Mesodermal cell (in vitro differentiated cells): ENCODE results near the gene BFSP2.

ENCODE experiments used
- H3K27ac ChIP-seq: 2 replicates; pipeline ENCODE4 v1.7.0; 2013; ENCODE audit warnings: mild to moderate bottlenecking, low read depth, low read length, moderate library complexity; ENCODE audit not compliant: severe bottlenecking
- H3K36me3 ChIP-seq: 2 replicates; pipeline ENCODE4 v1.7.1; 2013; ENCODE audit warnings: mild to moderate bottlenecking, low read length, moderate library complexity; ENCODE audit not compliant: control insufficient read depth, insufficient read depth
- H3K4me1 ChIP-seq: one replicate; pipeline ENCODE4 v1.7.1; 2013; ENCODE audit warnings: mild to moderate bottlenecking, low read length; ENCODE audit not compliant: insufficient read depth, control insufficient read depth, poor library complexity, severe bottlenecking
- H3K4me3 ChIP-seq: 2 replicates; pipeline ENCODE4 v1.7.0; 2013; ENCODE audit warnings: low read length, control low read depth, mild to moderate bottlenecking; ENCODE audit not compliant: insufficient read depth, poor library complexity, severe bottlenecking; ENCODE audit errors: extremely low read depth
- H3K9me3 ChIP-seq: 2 replicates; pipeline ENCODE4 v1.7.1; 2013; ENCODE audit warnings: mild to moderate bottlenecking, low read length, moderate library complexity; ENCODE audit not compliant: control insufficient read depth
- WGBS, 2 experiments: methylation state at CpG; one replicate each; pipeline ENCODE4 v1.1.5; 2013; ENCODE audit warnings: missing lambda C conversion rate in 2 of 2; ENCODE audit not compliant: insufficient coverage in 2 of 2; 5-methylcytosine and 5-hydroxymethylcytosine counted together

The BFSP2 gene

DNA sequence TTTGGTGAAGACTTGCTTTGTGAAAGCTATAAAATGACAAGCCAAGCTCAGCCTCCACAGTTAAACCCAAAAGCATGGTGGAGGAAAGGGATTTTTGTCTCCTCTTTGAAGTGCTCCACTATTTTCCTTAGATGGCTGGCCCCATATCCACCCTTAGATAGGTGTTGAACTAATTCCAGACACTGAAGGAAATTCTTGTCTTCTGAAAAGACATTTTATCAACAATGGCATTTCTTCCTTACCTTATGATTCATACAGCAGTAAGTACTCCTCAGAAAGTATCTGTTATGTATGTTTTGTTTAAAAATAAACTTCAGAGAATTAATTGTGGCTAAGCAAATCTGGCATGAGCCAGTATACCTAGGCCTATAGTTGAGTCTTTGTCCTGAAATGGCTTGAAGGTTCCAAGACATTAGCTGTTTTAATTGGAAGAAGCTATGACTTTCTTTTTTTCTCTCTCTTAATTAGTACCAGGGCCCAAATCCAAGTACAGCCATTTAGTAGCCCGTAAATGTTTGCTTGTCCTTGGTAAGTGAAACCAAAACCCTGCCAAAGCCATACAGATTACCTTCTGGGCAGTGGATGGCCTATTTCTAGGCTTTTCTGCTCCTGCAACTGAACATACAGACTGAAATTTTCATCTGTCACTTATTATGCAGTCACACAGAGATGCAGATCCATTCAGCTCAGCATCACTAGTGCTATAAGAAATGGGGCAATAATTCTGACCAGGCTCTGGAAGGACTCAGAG is 5.1 kb upstream of the BFSP2 start:
- Histone ChIP-seq H3K27ac (no peak overlapping the region), H3K4me1 (no peaks in the 10 kb centered on the region), H3K4me3 (no peak overlapping the region), H3K9me3 (no peaks in the 10 kb centered on the region), H3K36me3 (no peaks in the 10 kb centered on the region)
- 93% methylated on average over 1 of the region's 1 CpG; no CpG with 5 or more reads in 1 of the 2 experiments for WGBS, 2 experiments

DNA sequence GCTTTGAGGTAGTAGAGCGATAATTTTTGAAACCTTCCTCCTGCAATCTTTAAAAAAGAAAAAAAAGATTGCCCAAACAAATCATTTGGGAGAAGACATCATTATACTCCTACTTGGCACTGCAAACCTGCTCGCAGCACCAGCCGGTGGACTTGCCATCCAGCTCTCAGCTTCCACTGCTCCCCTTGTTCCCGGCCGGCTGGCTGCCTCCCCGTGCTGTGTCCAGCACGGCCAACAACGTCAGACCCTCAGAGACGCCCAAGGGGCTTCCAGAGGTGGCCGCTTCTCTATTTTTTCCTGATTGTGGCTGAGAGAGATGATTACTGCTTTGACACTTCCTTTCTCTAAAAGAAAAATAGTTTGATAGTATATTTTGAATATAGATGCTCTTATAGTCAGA is 3.0 kb upstream of the BFSP2 start:
- WGBS, 2 experiments, result 81 to 91% methylated on average over 3 of the region's 10 CpGs
- no peaks in the 10 kb centered on the region for H3K36me3 ChIP-seq
- no peaks in the 10 kb centered on the region for H3K4me1 ChIP-seq
- no peak overlapping the region for H3K27ac ChIP-seq
- no peak overlapping the region for H3K4me3 ChIP-seq
- no peaks in the 10 kb centered on the region for H3K9me3 ChIP-seq

DNA sequence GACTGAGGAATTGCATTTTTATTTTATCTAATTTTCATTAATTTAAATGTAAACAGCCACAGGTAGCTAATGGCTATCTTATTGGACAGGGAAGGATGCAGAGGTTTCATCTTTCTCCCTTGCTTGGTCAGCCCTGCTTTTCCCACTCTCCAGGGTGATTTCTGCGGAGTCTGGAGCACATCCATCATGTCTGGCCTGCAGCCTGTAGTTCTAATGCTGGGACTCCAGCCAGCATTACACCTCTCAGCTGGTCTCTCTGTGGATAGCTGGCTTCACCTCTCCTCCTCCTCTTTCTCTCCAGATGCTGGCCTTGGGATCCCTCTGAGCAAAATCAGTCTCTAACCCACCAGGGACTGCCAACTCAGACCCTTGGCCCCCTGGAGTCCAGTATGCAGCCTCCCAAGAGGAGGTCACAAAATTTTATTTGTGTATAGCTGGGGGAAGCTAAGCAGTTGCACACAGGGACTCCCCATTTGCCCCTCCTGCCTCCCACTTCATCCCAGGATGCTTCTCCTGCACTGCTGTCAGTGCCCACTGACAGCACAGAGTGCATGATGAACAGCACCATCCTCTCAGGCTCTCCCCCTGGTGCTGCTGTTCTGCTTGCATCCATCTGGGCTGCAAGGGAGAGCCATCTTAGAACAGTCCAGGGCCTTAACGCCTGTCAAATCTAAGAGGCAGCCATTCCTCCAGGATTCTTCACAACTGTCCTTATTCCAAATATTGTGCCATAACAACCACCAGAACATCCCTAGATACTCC is 1.7 kb downstream of the BFSP2 start:
- H3K36me3 ChIP-seq, result no peaks in the 10 kb centered on the region
- H3K27ac ChIP-seq, result no peak overlapping the region
- no peak overlapping the region for H3K4me3 ChIP-seq
- H3K9me3 ChIP-seq, result no peaks in the 10 kb centered on the region
- no peaks in the 10 kb centered on the region for H3K4me1 ChIP-seq
- WGBS, 2 experiments, result 88 to 100% methylated on average over 2 of the region's 2 CpGs

GRCh38 chr3:133404920-133405319 is 5.1 kb downstream of the BFSP2 start:
- H3K4me3 ChIP-seq, result no peak overlapping the region
- 56 to 64% methylated on average over 3 of the region's 3 CpGs for WGBS, 2 experiments
- H3K4me1 ChIP-seq, result no peaks in the 10 kb centered on the region
- no peaks in the 10 kb centered on the region for H3K9me3 ChIP-seq
- no peak overlapping the region for H3K27ac ChIP-seq
- no peaks in the 10 kb centered on the region for H3K36me3 ChIP-seq

GRCh38 chr3:133408366-133408765 is 8.5 kb downstream of the BFSP2 start:
- Histone ChIP-seq H3K9me3 (no peaks in the 10 kb centered on the region), H3K4me1 (peaks cover 8% of the 10 kb centered on the region), H3K27ac (no peak overlapping the region), H3K36me3 (no peaks in the 10 kb centered on the region), H3K4me3 (no peak overlapping the region)
- no CpG with 5 or more reads among the region's 2 CpGs for WGBS, 2 experiments

DNA sequence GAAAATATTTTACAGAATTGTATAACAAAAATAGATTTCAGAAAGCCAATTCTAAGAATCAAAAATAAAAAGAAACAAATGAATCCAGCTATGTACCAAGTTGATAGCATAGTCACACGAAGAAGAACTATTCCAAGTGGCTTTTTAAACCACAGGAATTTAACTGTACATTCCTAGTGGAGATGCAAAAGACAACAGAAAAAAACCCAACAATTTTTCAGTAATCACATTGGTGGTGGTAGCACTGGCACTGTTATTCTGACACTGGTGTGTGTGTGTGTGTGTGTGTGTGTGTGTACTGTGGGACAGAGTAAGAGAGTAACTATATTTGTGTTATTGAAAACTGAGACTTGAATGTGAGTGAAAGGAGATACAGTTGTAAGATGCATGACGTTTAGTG is 9.1 kb downstream of the BFSP2 start:
- WGBS, 2 experiments, result 67% methylated on average over 1 of the region's 2 CpGs; no CpG with 5 or more reads in 1 of the 2 experiments
- Histone ChIP-seq H3K9me3 (no peaks in the 10 kb centered on the region), H3K27ac (no peak overlapping the region), H3K4me3 (no peak overlapping the region), H3K4me1 (peaks cover 9% of the 10 kb centered on the region), H3K36me3 (no peaks in the 10 kb centered on the region)

GRCh38 chr3:133410191-133410892 is 10.5 kb downstream of the BFSP2 start:
- WGBS, 2 experiments, result 85% methylated on average over 15 of the region's 17 CpGs
- Histone ChIP-seq H3K4me3 (no peak overlapping the region), H3K36me3 (no peaks in the 10 kb centered on the region), H3K4me1 (peaks cover 9% of the 10 kb centered on the region), H3K27ac (no peak overlapping the region), H3K9me3 (no peaks in the 10 kb centered on the region)

- no peaks in the 10 kb centered on the region for H3K36me3 ChIP-seq
- peak overlapping the region; percentile 70 for H3K27ac ChIP-seq
- no peaks in the 10 kb centered on the region for H3K9me3 ChIP-seq
- no peak overlapping the region for H3K4me3 ChIP-seq
- H3K4me1 ChIP-seq, result peaks cover 9% of the 10 kb centered on the region
- WGBS, 2 experiments, result 81 to 89% methylated on average over 18 to 21 of the region's 26 CpGs
These were observed 12.6 kb downstream of the BFSP2 start for GRCh38 chr3:133412183-133413132.

DNA sequence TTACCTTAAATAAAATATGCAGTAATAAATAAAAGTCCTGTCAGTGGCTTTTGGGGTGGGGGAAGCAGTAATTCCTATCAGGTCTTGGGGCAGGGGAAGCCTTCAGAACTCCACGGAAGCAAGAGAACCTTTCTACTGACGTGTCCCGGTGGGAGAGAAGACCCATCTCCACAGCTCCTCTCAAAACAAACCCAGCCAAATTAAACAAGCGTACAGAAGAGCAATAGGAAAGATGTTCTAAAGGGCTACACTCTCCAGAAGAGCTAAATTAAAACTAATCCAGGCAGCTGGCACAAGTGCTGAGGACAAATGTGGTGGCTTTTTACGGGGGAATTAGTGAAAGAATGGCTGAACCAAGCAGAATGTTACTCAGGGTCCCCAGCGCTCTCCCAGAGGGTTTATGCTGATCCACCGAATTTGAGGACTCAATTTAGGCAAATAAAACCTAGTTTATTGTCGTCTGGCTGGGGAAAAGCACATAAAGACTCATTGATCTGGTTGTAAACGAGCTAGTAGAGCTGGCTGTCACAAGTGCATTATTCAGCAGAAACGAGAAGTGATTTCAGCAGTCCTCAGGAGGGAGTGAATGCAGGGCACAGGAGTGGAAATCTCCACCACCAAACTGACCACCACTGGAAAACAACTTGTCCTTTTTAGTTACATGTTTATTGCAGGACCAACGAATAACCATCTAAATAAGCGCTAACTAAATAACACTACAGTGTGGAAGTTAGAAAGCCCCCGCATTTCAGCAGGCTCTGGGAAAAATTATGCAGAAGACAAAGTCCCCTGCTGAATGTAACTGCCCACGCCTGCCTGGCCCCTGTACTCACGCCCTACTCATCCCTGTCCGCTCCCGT is 13.5 kb downstream of the BFSP2 start:
- Histone ChIP-seq H3K4me1 (peaks cover 9% of the 10 kb centered on the region), H3K4me3 (no peak overlapping the region), H3K9me3 (no peaks in the 10 kb centered on the region), H3K27ac (peak overlapping the region; percentile 70), H3K36me3 (no peaks in the 10 kb centered on the region)
- 74 to 79% methylated on average over 10 to 13 of the region's 17 CpGs for WGBS, 2 experiments
